WERI-Rb-1 (cell line): ENCODE results near the gene ERI3.

Experiments
- DNase-seq: peaks from one replicate; pipeline ENCODE4 v3.0.0-alpha.2; 2020
- H3K27ac ChIP-seq: fragments of 250-450 bp; sonication (Bioruptor Pico); 2 replicates; pipeline ENCODE4 v1.5.1; 2020; ENCODE audit warnings: mild to moderate bottlenecking, moderate library complexity
- H3K27me3 ChIP-seq: fragments of 250-450 bp; sonication (Bioruptor Pico); 2 replicates; pipeline ENCODE4 v1.5.1; 2021; ENCODE audit warnings: mild to moderate bottlenecking, low read depth, moderate library complexity; ENCODE audit not compliant: insufficient read depth, severe bottlenecking
- H3K36me3 ChIP-seq: fragments of 250-450 bp; sonication (Bioruptor Pico); 2 replicates; pipeline ENCODE4 v1.5.1; 2020; ENCODE audit warnings: mild to moderate bottlenecking, moderate library complexity
- H3K4me3 ChIP-seq: 2 replicates; pipeline ENCODE4 v1.5.1; 2011; ENCODE audit warnings: low read depth, mild to moderate bottlenecking, control low read depth, low read length
- H3K9me3 ChIP-seq: fragments of 250-450 bp; sonication (Bioruptor Pico); 2 replicates; pipeline ENCODE4 v1.5.1; 2021; ENCODE audit warnings: mild to moderate bottlenecking, moderate library complexity; ENCODE audit not compliant: severe bottlenecking
- CTCF ChIP-seq: IDR thresholded peaks from 2 replicates; pipeline ENCODE4 v1.5.1; 2011; ENCODE audit warnings: low read depth, mild to moderate bottlenecking, control low read depth, inconsistent platforms, low read length

Gene ERI3

GRCh38 chr1:44336668-44337067, 18.4 kb downstream of the ERI3 start:
- Histone ChIP-seq H3K36me3 (peaks cover 66% of the 10 kb centered on the region), H3K27ac (peak overlapping the region; percentile 62), H3K27me3 (no peaks in the 10 kb centered on the region), H3K4me3 (no peak overlapping the region), H3K9me3 (peaks cover 5% of the 10 kb centered on the region)
- peak; percentile 31 for DNase-seq
- no peak for TF ChIP-seq CTCF

GRCh38 chr1:44334968-44335367, 20.1 kb downstream of the ERI3 start:
- DNase-seq, result no peak
- Histone ChIP-seq H3K4me3 (no peak overlapping the region), H3K9me3 (peaks cover 5% of the 10 kb centered on the region), H3K36me3 (peaks cover 67% of the 10 kb centered on the region), H3K27me3 (no peaks in the 10 kb centered on the region), H3K27ac (no peak overlapping the region)
- TF ChIP-seq CTCF, result no peak

- peaks cover 3% of the 10 kb centered on the region for H3K9me3 ChIP-seq
- no peak for DNase-seq
- H3K27me3 ChIP-seq, result no peaks in the 10 kb centered on the region
- peaks cover 61% of the 10 kb centered on the region for H3K36me3 ChIP-seq
- H3K4me3 ChIP-seq, result no peak overlapping the region
- H3K27ac ChIP-seq, result no peak overlapping the region
- TF ChIP-seq CTCF, result no peak
These were observed 21.7 kb downstream of the ERI3 start for GRCh38 chr1:44333376-44333775.

- no peak overlapping the region for H3K4me3 ChIP-seq
- H3K27me3 ChIP-seq, result no peaks in the 10 kb centered on the region
- no peak overlapping the region for H3K27ac ChIP-seq
- peaks cover 52% of the 10 kb centered on the region for H3K36me3 ChIP-seq
- DNase-seq, result no peak
- H3K9me3 ChIP-seq, result no peaks in the 10 kb centered on the region
- TF ChIP-seq CTCF, result no peak
These were observed 22.6 kb downstream of the ERI3 start for GRCh38 chr1:44332505-44332904.

GRCh38 chr1:44330935-44331334, 24.1 kb downstream of the ERI3 start:
- Histone ChIP-seq H3K27ac (no peak overlapping the region), H3K9me3 (no peaks in the 10 kb centered on the region), H3K4me3 (no peak overlapping the region), H3K36me3 (peaks cover 43% of the 10 kb centered on the region), H3K27me3 (no peaks in the 10 kb centered on the region)
- DNase-seq, result no peak
- TF ChIP-seq CTCF, result no peak

- Histone ChIP-seq H3K9me3 (no peaks in the 10 kb centered on the region), H3K27ac (no peak overlapping the region), H3K36me3 (peaks cover 30% of the 10 kb centered on the region), H3K4me3 (no peak overlapping the region), H3K27me3 (no peaks in the 10 kb centered on the region)
- DNase-seq, result no peak
- TF ChIP-seq CTCF, result no peak
These were observed 26.2 kb downstream of the ERI3 start for GRCh38 chr1:44328671-44329416.
